Measurements from ENCODE around the gene MBD4. TPM values are rescaled to one million over a fixed set of nuclear protein-coding genes. Genes with fewer than 3 reads are reported as not detected.

MBD4 gene
- total and polyA plus RNA-seq, 2 experiments from 2014 or later = 33.9 to 59.3 TPM

DNA sequence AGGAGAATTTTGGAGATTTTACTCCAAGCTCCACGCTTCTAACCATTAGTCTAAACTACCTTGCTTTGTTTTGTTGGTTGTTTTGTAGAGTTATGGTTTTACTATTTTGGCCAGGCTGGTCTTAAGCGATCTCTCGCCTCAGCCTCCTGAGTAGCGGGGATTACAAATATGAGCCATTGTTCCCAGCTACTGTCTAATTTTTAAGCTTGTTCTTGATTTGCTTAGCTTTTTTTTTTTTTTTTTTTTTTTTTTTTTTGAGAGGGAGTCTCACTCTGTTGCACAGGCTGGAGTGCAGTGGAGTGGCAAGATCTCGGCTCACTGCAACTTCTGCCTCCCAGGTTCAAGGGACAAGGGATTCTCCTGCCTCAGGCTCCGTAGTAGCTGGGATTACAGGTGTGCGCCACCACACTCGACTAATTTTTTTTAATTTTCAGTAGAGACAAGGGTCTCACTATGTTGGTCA lies 39.8 kb downstream of the MBD4 start:
- no peak for DNase-seq (ENCODE audit: low spot score)
- H3K4me1 Mint-ChIP-seq = peaks cover 12% of the 10 kb centered on the region

DNA sequence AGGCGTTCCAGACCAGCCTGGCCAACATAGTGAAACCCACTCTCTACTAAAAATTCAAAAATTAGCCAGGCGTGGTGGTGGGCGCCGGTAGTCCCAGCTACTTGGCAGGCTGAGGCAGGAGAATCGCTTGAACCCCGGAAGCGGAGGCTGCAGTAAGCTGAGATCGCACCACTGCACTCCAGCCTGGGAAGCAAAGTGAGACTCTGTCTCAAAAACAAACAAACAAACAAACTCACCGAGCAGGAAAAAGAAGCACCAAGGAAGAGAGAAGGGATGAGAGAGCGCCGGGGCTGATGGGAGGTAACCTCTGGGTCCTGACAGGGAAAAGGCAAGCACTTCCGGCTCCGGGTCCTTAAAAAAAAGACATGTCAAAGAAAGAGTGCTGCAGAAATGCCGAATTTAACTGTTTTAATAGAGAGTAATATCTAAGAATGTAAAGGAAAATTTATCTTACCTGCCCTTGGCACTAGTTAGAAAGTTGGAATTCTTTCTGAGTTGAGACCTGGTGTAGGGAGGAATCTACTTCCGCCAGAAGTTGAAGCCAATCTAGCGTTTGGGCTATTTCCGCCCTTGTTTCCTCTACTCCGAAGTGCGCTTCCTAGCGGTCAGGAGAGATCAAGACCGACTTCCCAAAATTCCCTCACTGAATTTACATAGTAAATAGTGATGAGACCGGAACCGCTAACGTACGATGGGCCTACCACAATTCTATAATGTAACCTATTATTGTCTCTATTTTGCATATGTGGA lies 40.4 kb downstream of the MBD4 start:
- Mint-ChIP-seq H3K4me3 (peak overlapping the region; percentile 99), H3K9me3 (no peaks in the 10 kb centered on the region; the same call in 2 of the 3 replicates), H3K27ac (peak overlapping the region; percentile 99), H3K27me3 (ENCODE audit: insufficient read depth, low read depth, poor library complexity) (peaks cover 9% of the 10 kb centered on the region), H3K4me1 (peaks cover 12% of the 10 kb centered on the region), H3K36me3 (ENCODE audit: low read depth) (peaks cover 12% of the 10 kb centered on the region; the same call in 1 of the 3 replicates)
- ATAC-seq (peak; percentile 85), DNase-seq (ENCODE audit: low spot score) (peak; percentile 97)
- Histone ChIP-seq H3K27me3 (ENCODE audit: insufficient read depth) (no peaks in the 10 kb centered on the region), H3K27ac (ENCODE audit: low read depth) (peak overlapping the region; percentile 14; the same call in 1 of the 2 replicates), H3K4me3 (peak overlapping the region; percentile 87), H3K9me2 (ENCODE audit: insufficient read depth) (no peaks in the 10 kb centered on the region), H2AFZ (peak overlapping the region; percentile 24; the same call in 1 of the 2 replicates), H3K4me2 (peak overlapping the region; percentile 100), H4K20me1 (replicated peaks; ENCODE audit: insufficient read depth) (peaks cover 13% of the 10 kb centered on the region; the same call in 1 of the 2 replicates), H3F3A (replicated peaks; ENCODE audit: low read depth) (no peaks in the 10 kb centered on the region), H3K36me3 (ENCODE audit: insufficient read depth) (no peaks in the 10 kb centered on the region), H3K79me2 (replicated peaks; ENCODE audit: insufficient read depth) (peaks cover 45% of the 10 kb centered on the region), H3K4me1 (ENCODE audit: insufficient read depth) (peaks cover 5% of the 10 kb centered on the region; the same call in 1 of the 2 replicates)
- TF ChIP-seq ZNF114 (CRISPR knock-in tag; IDR thresholded peaks at IDR 0.05) (no peak), JUNB (IDR thresholded peaks at IDR 0.05; ENCODE audit: unreplicated experiment) (no peak), POLR2AphosphoS5 (IDR thresholded peaks at IDR 0.05; ENCODE audit: low read depth) (peak; percentile 71), EZH2 (IDR thresholded peaks at IDR 0.05; ENCODE audit: low read depth, unreplicated experiment) (no peak), NANOG (IDR thresholded peaks at IDR 0.05; ENCODE audit: borderline replicate concordance) (no peak)
- TF ChIP-seq, protein P1, sequence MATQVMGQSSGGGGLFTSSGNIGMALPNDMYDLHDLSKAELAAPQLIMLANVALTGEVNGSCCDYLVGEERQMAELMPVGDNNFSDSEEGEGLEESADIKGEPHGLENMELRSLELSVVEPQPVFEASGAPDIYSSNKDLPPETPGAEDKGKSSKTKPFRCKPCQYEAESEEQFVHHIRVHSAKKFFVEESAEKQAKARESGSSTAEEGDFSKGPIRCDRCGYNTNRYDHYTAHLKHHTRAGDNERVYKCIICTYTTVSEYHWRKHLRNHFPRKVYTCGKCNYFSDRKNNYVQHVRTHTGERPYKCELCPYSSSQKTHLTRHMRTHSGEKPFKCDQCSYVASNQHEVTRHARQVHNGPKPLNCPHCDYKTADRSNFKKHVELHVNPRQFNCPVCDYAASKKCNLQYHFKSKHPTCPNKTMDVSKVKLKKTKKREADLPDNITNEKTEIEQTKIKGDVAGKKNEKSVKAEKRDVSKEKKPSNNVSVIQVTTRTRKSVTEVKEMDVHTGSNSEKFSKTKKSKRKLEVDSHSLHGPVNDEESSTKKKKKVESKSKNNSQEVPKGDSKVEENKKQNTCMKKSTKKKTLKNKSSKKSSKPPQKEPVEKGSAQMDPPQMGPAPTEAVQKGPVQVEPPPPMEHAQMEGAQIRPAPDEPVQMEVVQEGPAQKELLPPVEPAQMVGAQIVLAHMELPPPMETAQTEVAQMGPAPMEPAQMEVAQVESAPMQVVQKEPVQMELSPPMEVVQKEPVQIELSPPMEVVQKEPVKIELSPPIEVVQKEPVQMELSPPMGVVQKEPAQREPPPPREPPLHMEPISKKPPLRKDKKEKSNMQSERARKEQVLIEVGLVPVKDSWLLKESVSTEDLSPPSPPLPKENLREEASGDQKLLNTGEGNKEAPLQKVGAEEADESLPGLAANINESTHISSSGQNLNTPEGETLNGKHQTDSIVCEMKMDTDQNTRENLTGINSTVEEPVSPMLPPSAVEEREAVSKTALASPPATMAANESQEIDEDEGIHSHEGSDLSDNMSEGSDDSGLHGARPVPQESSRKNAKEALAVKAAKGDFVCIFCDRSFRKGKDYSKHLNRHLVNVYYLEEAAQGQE (IDR thresholded peaks at IDR 0.05; ENCODE audit: unreplicated experiment) = no peak

More for the DNA sequence above, 39.8 kb downstream of the MBD4 start:
- peaks cover 12% of the 10 kb centered on the region; the same call in 1 of the 3 replicates for H3K36me3 Mint-ChIP-seq (ENCODE audit: low read depth)
- H3K4me3 Mint-ChIP-seq = peak overlapping the region; percentile 99
- Histone ChIP-seq H3K27ac (ENCODE audit: low read depth) (no peak overlapping the region), H3K79me2 (replicated peaks; ENCODE audit: insufficient read depth) (peaks cover 43% of the 10 kb centered on the region), H4K20me1 (replicated peaks; ENCODE audit: insufficient read depth) (peaks cover 13% of the 10 kb centered on the region; the same call in 1 of the 2 replicates), H3K9me2 (ENCODE audit: insufficient read depth) (no peaks in the 10 kb centered on the region), H3K4me2 (no peak overlapping the region), H2AFZ (no peak overlapping the region), H3K27me3 (ENCODE audit: insufficient read depth) (no peaks in the 10 kb centered on the region), H3K36me3 (ENCODE audit: insufficient read depth) (no peaks in the 10 kb centered on the region), H3K4me3 (peak overlapping the region; percentile 87), H3F3A (replicated peaks; ENCODE audit: low read depth) (no peaks in the 10 kb centered on the region), H3K4me1 (ENCODE audit: insufficient read depth) (peaks cover 5% of the 10 kb centered on the region; the same call in 1 of the 2 replicates)
- no peak for TF ChIP-seq ZNF114 (CRISPR knock-in tag; IDR thresholded peaks at IDR 0.05)
- TF ChIP-seq, protein P2, sequence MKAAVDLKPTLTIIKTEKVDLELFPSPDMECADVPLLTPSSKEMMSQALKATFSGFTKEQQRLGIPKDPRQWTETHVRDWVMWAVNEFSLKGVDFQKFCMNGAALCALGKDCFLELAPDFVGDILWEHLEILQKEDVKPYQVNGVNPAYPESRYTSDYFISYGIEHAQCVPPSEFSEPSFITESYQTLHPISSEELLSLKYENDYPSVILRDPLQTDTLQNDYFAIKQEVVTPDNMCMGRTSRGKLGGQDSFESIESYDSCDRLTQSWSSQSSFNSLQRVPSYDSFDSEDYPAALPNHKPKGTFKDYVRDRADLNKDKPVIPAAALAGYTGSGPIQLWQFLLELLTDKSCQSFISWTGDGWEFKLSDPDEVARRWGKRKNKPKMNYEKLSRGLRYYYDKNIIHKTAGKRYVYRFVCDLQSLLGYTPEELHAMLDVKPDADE (IDR thresholded peaks at IDR 0.05) = no peak
- no peak for TF ChIP-seq EZH2 (IDR thresholded peaks at IDR 0.05; ENCODE audit: low read depth, unreplicated experiment)
- TF ChIP-seq JUNB (IDR thresholded peaks at IDR 0.05; ENCODE audit: unreplicated experiment) = no peak
- TF ChIP-seq EZH2phosphoT487 (IDR thresholded peaks at IDR 0.05; ENCODE audit: unreplicated experiment) = no peak
- ATAC-seq = no peak; the same call in 2 of the 3 replicates
- peak overlapping the region; percentile 99 for H3K27ac Mint-ChIP-seq
- H3K27me3 Mint-ChIP-seq (ENCODE audit: insufficient read depth, low read depth, poor library complexity) = peaks cover 9% of the 10 kb centered on the region
- no peaks in the 10 kb centered on the region; the same call in 2 of the 3 replicates for H3K9me3 Mint-ChIP-seq
